ENCODE results near the gene LRRN1.

Gene LRRN1

GRCh38 chr3:3799173-3800079 is at the start of gene LRRN1:
LRRN1 (plus strand) TSS chr3:3799431; CDS start chr3:3844642, 45,211 bp downstream.
- H3K4me3 ChIP-seq (ENCODE audit: low read depth, low read length), result peak within 1 kb of the TSS; percentile 32
- DNase-seq (ENCODE audit: low read depth), result no peak
- TF ChIP-seq CTCF (IDR thresholded peaks at IDR 0.05; ENCODE audit: low read depth, low read length, missing control alignments), result no peak

DNA sequence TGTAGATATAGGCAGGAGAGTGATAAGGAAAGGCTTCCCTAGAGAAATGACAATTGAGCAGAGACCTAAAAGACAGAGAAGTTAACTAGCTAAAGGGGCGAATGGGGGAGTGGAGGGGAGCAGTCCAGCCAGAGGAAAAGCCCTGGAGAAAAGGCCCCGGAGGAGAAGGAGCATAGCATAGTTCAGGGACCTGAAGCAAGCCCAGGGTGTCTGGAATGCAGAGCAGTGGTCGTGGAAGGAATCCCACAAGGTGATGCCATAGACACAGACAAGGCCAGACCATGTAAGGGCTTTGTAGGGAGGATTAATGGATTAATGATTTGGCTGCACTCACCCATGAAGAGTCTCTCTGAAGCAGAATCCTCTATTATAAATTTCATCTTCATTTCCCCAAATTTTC is 45.8 kb upstream of the LRRN1 start:
- TF ChIP-seq CTCF (IDR thresholded peaks at IDR 0.05; ENCODE audit: low read depth, low read length, missing control alignments), result no peak
- no peak for DNase-seq (ENCODE audit: low read depth)
- no peak overlapping the region for H3K4me3 ChIP-seq (ENCODE audit: low read depth, low read length)

DNA sequence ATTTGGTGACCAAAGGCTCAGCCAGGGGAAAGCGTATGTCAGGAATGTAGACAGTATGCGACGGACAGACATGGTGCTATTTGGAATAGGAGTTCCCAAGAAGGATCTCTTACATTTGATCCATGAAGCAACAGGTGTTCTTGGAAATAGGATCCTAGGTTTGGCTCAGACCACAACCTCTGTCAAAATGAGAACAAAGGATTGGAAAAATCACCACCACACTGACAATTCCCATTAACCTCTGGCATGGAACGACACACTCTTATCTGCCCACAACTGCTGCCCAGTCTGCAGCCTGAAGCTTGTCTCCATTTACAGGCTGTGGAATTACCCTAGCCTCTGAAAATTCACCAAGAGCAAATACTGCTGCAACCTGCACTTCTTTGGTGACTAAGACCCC is 33.6 kb upstream of the LRRN1 start:
- TF ChIP-seq CTCF (IDR thresholded peaks at IDR 0.05; ENCODE audit: low read depth, low read length, missing control alignments), result no peak
- no peak for DNase-seq (ENCODE audit: low read depth)
- no peak overlapping the region for H3K4me3 ChIP-seq (ENCODE audit: low read depth, low read length)

DNA sequence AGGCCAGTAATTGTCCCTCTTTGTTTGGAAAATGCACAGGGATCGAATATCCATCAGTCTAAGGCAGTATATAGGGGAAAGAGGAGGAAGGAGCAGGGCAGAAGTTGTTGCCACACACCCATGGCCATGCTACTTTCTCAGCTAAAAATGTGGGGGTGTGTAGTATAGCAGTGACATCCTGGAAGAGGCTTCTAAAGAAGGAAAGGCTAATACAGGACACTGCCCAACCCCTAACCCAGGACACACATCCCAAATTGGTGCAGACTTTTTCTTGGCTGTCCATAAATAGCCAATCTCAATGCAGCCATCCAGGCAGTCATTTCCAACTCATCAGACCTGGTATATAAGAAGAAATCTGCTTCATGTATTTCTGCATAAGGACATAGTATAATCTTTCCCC is 33.1 kb upstream of the LRRN1 start:
- no peak overlapping the region for H3K4me3 ChIP-seq (ENCODE audit: low read depth, low read length)
- no peak for TF ChIP-seq CTCF (IDR thresholded peaks at IDR 0.05; ENCODE audit: low read depth, low read length, missing control alignments)
- no peak for DNase-seq (ENCODE audit: low read depth)

DNA sequence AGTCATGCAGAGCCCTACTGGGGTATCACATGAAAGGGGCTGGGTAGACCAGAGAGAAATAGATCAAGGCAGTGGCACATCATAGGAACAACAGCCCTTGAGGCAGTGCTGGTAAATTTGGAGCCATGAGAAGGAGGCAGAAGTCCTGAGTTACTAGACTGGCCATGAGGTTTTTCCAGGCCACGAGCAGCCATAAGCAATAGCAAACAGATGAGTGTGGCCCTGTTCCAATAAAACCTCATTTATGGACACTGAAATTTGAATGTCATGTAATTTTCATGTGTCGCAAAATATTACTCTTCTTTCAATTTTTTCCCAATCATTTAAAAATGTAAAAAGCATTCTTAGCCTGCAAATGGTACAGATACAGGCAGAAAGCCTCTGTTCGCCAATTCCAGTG is 28.1 kb upstream of the LRRN1 start:
- no peak overlapping the region for H3K4me3 ChIP-seq (ENCODE audit: low read depth, low read length)
- DNase-seq (ENCODE audit: low read depth), result no peak
- no peak for TF ChIP-seq CTCF (IDR thresholded peaks at IDR 0.05; ENCODE audit: low read depth, low read length, missing control alignments)

DNA sequence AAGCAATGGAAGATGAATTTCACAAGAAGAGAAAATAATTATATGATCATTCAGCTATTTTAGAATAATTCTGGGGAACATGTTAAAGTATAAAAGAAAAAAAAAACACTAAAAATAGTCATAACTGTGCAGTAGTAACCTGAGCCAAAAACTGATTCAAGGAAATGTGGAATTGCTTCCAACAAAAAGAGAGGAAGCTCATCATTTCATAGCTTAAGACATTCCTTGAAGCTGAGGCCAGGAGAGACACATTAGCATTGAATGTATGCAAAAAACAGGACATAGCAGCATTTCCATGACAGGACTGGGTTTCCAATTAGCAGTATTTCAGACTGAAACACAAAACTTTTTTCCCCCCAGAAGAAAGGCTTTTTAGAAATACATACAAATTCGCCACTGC is 27.7 kb upstream of the LRRN1 start:
- H3K4me3 ChIP-seq (ENCODE audit: low read depth, low read length), result no peak overlapping the region
- DNase-seq (ENCODE audit: low read depth), result no peak
- TF ChIP-seq CTCF (IDR thresholded peaks at IDR 0.05; ENCODE audit: low read depth, low read length, missing control alignments), result no peak

- no peak overlapping the region for H3K4me3 ChIP-seq (ENCODE audit: low read depth, low read length)
- DNase-seq (ENCODE audit: low read depth), result no peak
- no peak for TF ChIP-seq CTCF (IDR thresholded peaks at IDR 0.05; ENCODE audit: low read depth, low read length, missing control alignments)
These were observed 26.9 kb upstream of the LRRN1 start for GRCh38 chr3:3772338-3772737.
